Esophagus squamous epithelium (tissue), 5 donors: Measurements from ENCODE around the gene BCL11B. TPM values are rescaled to one million over a fixed set of nuclear protein-coding genes. Genes with fewer than 3 reads are reported as not detected.

Experiments
- DNase-seq: peaks from one replicate; lab custom pipeline; 2025; lab: John Stamatoyannopoulos, UW
- H3K27ac ChIP-seq, 4 donors: fragments of 200-600 bp; sonication (generic); one replicate each; pipeline ENCODE4 v1.5.1; 2016 to 2019; ENCODE audit warnings: mild to moderate bottlenecking in 1 of 4
- H3K27me3 ChIP-seq, 4 donors: fragments of 200-600 bp; sonication (generic); 1 replicate in 3 of 4; 2 replicates in 1 of 4; pipeline versions ENCODE4 v1.5.1 to v1.6.0; 2017 to 2021; ENCODE audit warnings: antibody characterized with exemption in 1 of 4
- H3K36me3 ChIP-seq, 3 donors: fragments of 200-600 bp; sonication (generic); one replicate each; pipeline ENCODE4 v1.5.1; 2016 to 2019
- H3K4me1 ChIP-seq, 3 donors: fragments of 200-600 bp; sonication (generic); one replicate each; pipeline ENCODE4 v1.5.1; 2017 to 2019
- H3K4me3 ChIP-seq, 4 donors: fragments of 200-600 bp; sonication (generic); 1 replicate in 3 of 4; 2 replicates in 1 of 4; pipeline ENCODE4 v1.5.1; 2016 to 2019; ENCODE audit warnings: mild to moderate bottlenecking in 2 of 4, moderate library complexity in 1 of 4
- H3K9me3 ChIP-seq, 3 donors: fragments of 200-600 bp; sonication (generic); one replicate each; pipeline ENCODE4 v1.5.1; 2016 to 2019
- CTCF ChIP-seq, 6 experiments: fragments of 450-650 bp in 4 of 6; fragments of 200-600 bp in 2 of 6; sonication (generic) in 2 of 6; IDR thresholded peaks; one replicate each; pipeline ENCODE4 v1.5.1; 2016 to 2019; ENCODE audit warnings: antibody characterized with exemption in 6 of 6, mild to moderate bottlenecking in 4 of 6, moderate library complexity in 4 of 6
- POLR2A ChIP-seq, 4 donors: fragments of 450-650 bp; IDR thresholded peaks; one replicate each; pipeline ENCODE4 v1.6.1; 2017; ENCODE audit warnings: antibody characterized with exemption in 4 of 4, mild to moderate bottlenecking in 4 of 4, moderate library complexity in 3 of 4
- WGBS, 2 donors: methylation state at CpG; one replicate each; pipeline ENCODE4 v1.1.5; 2018; 5-methylcytosine and 5-hydroxymethylcytosine counted together
- intact Hi-C: fragments of 100-400 bp; cut with DNase I; formaldehyde crosslinking; loops from one replicate; pipeline ENCODE4 v1.15.0; 2022
- total RNA-seq, 4 donors: library from RNA; depleted of rRNA; stranded (reverse); fragments of >200 nt; gene quantifications; one replicate each; pipeline ENCODE4 v1.1.0, GENCODE V29; 2016
- donor health status: DM: yes; HTN: yes; CAD: no.

The BCL11B gene
- total RNA-seq, 4 donors from 2014 or later, result 10.1 to 19.3 (median 12.9) TPM

GRCh38 chr14:99304208-99304607 is 32.2 kb upstream of the BCL11B start:
- no peak for DNase-seq
- H3K27ac ChIP-seq, result no peak overlapping the region
- H3K9me3 ChIP-seq, result no peaks in the 10 kb centered on the region
- H3K27me3 ChIP-seq, result peaks cover 0 to 13% (median 0%) of the 10 kb centered on the region in 4 donors
- H3K36me3 ChIP-seq, result no peaks in the 10 kb centered on the region
- 83 to 85% methylated on average over 1 of the region's 1 CpG for WGBS, 2 donors
- no peak overlapping the region for H3K4me3 ChIP-seq
- TF ChIP-seq POLR2A (IDR thresholded peaks at IDR 0.05) (no peak), CTCF (IDR thresholded peaks at IDR 0.05) (no peak)
- intact Hi-C loops, result no loop called here
- H3K4me1 ChIP-seq, result no peaks in the 10 kb centered on the region

- intact Hi-C loops, result no loop called here
- DNase-seq, result no peak
- Histone ChIP-seq H3K36me3 (no peaks in the 10 kb centered on the region), H3K4me3 (no peak overlapping the region), H3K9me3 (peaks cover 0 to 4% (median 0%) of the 10 kb centered on the region in 3 donors), H3K4me1 (no peaks in the 10 kb centered on the region), H3K27ac (no peak overlapping the region), H3K27me3 (peaks cover 0 to 18% (median 0%) of the 10 kb centered on the region in 4 donors)
- no peak for TF ChIP-seq POLR2A (IDR thresholded peaks at IDR 0.05)
- TF ChIP-seq CTCF (IDR thresholded peaks at IDR 0.05), result no peak
Measured at GRCh38 chr14:99300190-99300589, 28.2 kb upstream of the BCL11B start.

- intact Hi-C loops, result no loop called here
- Histone ChIP-seq H3K27ac (no peak overlapping the region), H3K4me1 (no peaks in the 10 kb centered on the region), H3K27me3 (peaks cover 0 to 7% (median 0%) of the 10 kb centered on the region in 4 donors), H3K4me3 (no peak overlapping the region), H3K9me3 (peaks cover 0 to 4% (median 0%) of the 10 kb centered on the region in 3 donors), H3K36me3 (no peaks in the 10 kb centered on the region)
- 68 to 81% methylated on average over 9 to 10 of the region's 10 CpGs for WGBS, 2 donors
- DNase-seq, result no peak
- TF ChIP-seq POLR2A (IDR thresholded peaks at IDR 0.05), result no peak
- no peak for TF ChIP-seq CTCF (IDR thresholded peaks at IDR 0.05)
Measured at GRCh38 chr14:99296517-99296916, 24.5 kb upstream of the BCL11B start.

- no peak for DNase-seq
- intact Hi-C loops, result no loop called here
- Histone ChIP-seq H3K27me3 (peaks cover 0 to 26% (median 0%) of the 10 kb centered on the region in 4 donors), H3K4me3 (no peak overlapping the region), H3K4me1 (no peaks in the 10 kb centered on the region), H3K27ac (no peak overlapping the region), H3K36me3 (no peaks in the 10 kb centered on the region), H3K9me3 (no peaks in the 10 kb centered on the region)
- TF ChIP-seq CTCF (IDR thresholded peaks at IDR 0.05) (no peak), POLR2A (IDR thresholded peaks at IDR 0.05) (no peak)
- WGBS, 2 donors, result 91 to 96% methylated on average over 5 to 12 of the region's 12 CpGs
Measured at GRCh38 chr14:99289394-99290189, 17.6 kb upstream of the BCL11B start.

GRCh38 chr14:99288948-99289347 is 17.0 kb upstream of the BCL11B start:
- H3K4me1 ChIP-seq, result no peaks in the 10 kb centered on the region
- no peak overlapping the region for H3K4me3 ChIP-seq
- H3K27me3 ChIP-seq, result peaks cover 0 to 33% (median 0%) of the 10 kb centered on the region in 4 donors
- H3K36me3 ChIP-seq, result no peaks in the 10 kb centered on the region
- TF ChIP-seq POLR2A (IDR thresholded peaks at IDR 0.05) (no peak), CTCF (IDR thresholded peaks at IDR 0.05) (no peak)
- no peak for DNase-seq
- H3K9me3 ChIP-seq, result no peaks in the 10 kb centered on the region
- 73 to 85% methylated on average over 4 to 5 of the region's 5 CpGs for WGBS, 2 donors
- intact Hi-C loops, result no loop called here
- H3K27ac ChIP-seq, result no peak overlapping the region
